ENCODE measurements around the gene IL25.
"Not testable (repeated sequence)": the region's sequence is repeated elsewhere in the genome, so short reads cannot be mapped to it uniquely, and the experiment has no call there.

IL25 gene

DNA sequence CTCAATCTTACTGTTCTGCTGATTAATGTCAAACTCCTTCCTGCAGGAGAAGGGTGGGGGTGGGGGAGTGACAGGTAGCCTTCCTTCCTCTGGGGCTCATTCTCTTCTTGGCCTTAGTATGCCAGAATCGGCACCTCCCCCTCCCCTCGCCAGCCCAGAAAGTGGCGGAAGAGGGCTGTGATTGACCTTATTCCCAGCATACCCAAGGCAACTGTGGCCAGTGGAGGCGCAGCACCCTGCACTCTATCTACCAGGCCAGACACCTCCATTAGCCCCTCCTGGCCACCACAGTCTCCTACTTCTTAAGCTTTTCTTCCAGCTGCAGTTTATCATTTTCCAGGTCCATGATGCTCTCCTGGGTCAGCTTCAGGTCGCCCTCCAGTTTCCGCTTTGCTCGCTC lies 20.0 kb downstream of the IL25 start:
- peaks cover 20% of the 10 kb centered on the region for H3K27me3 ChIP-seq
- TF ChIP-seq, protein P1, sequence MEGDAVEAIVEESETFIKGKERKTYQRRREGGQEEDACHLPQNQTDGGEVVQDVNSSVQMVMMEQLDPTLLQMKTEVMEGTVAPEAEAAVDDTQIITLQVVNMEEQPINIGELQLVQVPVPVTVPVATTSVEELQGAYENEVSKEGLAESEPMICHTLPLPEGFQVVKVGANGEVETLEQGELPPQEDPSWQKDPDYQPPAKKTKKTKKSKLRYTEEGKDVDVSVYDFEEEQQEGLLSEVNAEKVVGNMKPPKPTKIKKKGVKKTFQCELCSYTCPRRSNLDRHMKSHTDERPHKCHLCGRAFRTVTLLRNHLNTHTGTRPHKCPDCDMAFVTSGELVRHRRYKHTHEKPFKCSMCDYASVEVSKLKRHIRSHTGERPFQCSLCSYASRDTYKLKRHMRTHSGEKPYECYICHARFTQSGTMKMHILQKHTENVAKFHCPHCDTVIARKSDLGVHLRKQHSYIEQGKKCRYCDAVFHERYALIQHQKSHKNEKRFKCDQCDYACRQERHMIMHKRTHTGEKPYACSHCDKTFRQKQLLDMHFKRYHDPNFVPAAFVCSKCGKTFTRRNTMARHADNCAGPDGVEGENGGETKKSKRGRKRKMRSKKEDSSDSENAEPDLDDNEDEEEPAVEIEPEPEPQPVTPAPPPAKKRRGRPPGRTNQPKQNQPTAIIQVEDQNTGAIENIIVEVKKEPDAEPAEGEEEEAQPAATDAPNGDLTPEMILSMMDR (IDR thresholded peaks at IDR 0.05; ENCODE audit: low read depth, low read length), result no peak
- no peaks in the 10 kb centered on the region for H3K36me3 ChIP-seq
- H3K4me1 ChIP-seq, result no peaks in the 10 kb centered on the region
- H3K4me3 ChIP-seq (ENCODE audit: low read depth, low read length), result no peak overlapping the region
- H3K9me3 ChIP-seq, result no peaks in the 10 kb centered on the region
- DNase-seq, result no peak

DNA sequence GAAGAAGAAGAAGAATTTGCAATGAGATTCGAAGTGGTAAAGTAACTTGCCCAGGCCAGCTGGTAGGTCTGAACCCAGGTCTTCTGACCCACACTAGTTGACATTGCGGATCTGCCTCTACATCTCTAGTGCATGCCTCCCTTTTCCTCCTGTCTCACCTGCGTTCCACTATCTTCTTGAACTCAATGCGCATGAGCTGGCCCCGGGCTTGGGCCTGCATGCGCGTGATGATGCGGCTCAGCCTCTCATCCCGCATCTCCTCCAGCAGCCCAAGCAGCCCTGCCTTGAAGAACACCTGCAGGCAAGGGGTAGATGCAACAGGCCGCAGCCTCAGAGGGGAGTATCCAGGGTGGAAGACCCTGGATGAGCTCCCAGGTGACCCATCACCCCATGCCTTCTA lies 23.5 kb downstream of the IL25 start:
- Histone ChIP-seq H3K4me3 (ENCODE audit: low read depth, low read length) (no peak overlapping the region), H3K4me1 (no peaks in the 10 kb centered on the region), H3K36me3 (no peaks in the 10 kb centered on the region), H3K27me3 (peaks cover 14% of the 10 kb centered on the region; the same call in 1 of the 2 replicates), H3K9me3 (no peaks in the 10 kb centered on the region)
- TF ChIP-seq, protein P1 (IDR thresholded peaks at IDR 0.05; ENCODE audit: low read depth, low read length), result no peak
- no peak for DNase-seq

DNA sequence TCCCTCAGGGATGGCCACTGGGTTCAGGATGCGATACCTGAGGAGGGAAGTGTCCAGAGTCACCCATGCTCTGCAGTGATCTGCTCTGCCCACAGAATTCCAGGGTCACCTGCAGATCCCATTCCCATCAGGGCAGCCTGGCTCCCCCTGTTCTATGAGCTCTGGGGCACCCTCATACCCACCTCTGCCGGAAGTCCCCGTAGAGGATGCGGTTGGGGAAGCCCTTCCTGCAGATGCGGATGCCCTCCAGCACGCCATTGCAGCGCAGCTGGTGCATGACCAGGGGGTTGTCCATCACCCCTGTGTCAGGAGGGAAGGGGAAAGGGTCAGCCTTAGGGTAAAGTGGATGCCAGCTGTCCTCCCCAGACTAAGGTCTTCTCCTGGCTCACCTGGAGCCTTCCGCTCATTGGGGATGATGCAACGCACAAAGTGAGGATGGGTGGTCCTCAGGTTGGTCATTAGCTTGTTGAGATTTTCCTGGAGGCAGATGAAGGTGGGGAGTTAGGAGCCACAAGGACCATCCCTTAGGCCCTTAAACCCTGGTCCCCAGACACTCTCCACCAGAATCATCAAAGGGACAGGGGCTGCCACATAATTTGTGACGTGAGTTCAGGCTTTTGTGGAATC lies 24.3 kb downstream of the IL25 start:
- TF ChIP-seq, protein P1 (IDR thresholded peaks at IDR 0.05; ENCODE audit: low read depth, low read length), result no peak
- no peak for DNase-seq
- Histone ChIP-seq H3K4me1 (no peaks in the 10 kb centered on the region), H3K4me3 (ENCODE audit: low read depth, low read length) (no peak overlapping the region), H3K27me3 (peaks cover 9% of the 10 kb centered on the region), H3K9me3 (no peaks in the 10 kb centered on the region), H3K36me3 (no peaks in the 10 kb centered on the region)

DNA sequence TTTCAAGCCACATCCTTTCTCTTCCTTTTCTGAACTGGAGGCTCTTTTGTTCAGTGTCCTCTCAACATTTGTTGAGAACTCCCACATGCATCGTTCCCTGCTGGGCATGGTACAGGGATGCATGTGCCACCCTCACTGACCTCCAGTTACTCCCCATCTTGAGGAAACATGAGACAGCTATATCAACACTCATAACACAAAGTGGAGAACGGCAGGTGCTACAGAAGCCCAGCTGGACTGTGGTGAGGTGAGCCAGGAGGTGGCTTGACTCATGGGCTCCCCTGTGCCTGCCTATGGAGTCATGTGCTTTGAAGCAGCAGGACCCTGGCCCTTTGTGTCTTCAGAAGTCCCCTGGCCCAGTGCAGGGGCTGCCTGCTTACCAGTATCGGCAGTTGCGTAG lies 25.7 kb downstream of the IL25 start:
- TF ChIP-seq, protein P1 (IDR thresholded peaks at IDR 0.05; ENCODE audit: low read depth, low read length), result no peak
- Histone ChIP-seq H3K27me3 (peaks cover 15% of the 10 kb centered on the region), H3K4me1 (no peaks in the 10 kb centered on the region), H3K4me3 (ENCODE audit: low read depth, low read length) (no peak overlapping the region), H3K9me3 (no peaks in the 10 kb centered on the region), H3K36me3 (no peaks in the 10 kb centered on the region)
- no peak for DNase-seq

DNA sequence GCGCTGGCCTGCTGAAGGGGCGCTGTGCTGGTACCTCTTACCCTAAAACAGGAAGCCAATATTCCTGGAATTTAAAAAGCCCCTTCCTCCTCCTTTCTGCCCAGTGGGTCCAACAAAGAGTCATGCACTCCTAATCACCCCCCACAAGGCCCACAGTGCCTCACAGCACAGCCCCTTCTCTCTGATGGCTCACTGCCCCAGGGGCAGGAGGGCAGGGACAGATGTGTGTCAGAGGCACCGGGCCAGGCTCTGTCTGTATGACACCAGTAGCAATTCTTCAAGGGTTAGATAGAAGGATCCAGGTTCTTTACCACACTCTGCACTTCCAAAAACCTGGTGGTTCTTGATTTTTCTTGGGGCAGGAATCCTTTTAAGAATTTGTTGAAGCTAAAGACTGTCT lies 26.5 kb downstream of the IL25 start:
- H3K4me1 ChIP-seq, result no peaks in the 10 kb centered on the region
- TF ChIP-seq, protein P1 (IDR thresholded peaks at IDR 0.05; ENCODE audit: low read depth, low read length), result no peak
- H3K4me3 ChIP-seq (ENCODE audit: low read depth, low read length), result no peak overlapping the region
- no peaks in the 10 kb centered on the region for H3K36me3 ChIP-seq
- H3K27me3 ChIP-seq, result peaks cover 17% of the 10 kb centered on the region
- no peak for DNase-seq
- no peaks in the 10 kb centered on the region for H3K9me3 ChIP-seq

DNA sequence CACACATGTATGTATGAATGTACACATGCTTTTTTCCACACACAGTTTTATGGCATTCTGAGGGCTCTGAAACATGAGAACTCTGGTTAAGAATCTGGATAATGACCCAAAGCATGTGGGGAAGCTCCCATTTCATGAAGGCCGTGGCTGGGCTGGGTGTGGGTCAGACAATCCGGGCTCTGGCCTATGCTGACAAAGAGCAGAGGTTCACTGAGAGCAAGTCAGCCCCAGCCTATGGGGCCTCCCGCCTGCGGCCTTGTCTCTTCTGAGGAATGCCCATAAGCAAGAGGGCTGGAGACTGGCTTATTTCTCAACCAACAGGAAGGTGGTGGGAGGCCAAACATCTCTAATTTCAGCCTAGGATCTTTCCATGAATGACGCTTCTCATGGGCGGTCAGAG lies 27.0 kb downstream of the IL25 start:
- DNase-seq, result no peak
- Histone ChIP-seq H3K4me1 (no peaks in the 10 kb centered on the region), H3K9me3 (no peaks in the 10 kb centered on the region), H3K36me3 (no peaks in the 10 kb centered on the region), H3K4me3 (ENCODE audit: low read depth, low read length) (no peak overlapping the region), H3K27me3 (peaks cover 20% of the 10 kb centered on the region)
- TF ChIP-seq, protein P1 (IDR thresholded peaks at IDR 0.05; ENCODE audit: low read depth, low read length), result no peak

DNA sequence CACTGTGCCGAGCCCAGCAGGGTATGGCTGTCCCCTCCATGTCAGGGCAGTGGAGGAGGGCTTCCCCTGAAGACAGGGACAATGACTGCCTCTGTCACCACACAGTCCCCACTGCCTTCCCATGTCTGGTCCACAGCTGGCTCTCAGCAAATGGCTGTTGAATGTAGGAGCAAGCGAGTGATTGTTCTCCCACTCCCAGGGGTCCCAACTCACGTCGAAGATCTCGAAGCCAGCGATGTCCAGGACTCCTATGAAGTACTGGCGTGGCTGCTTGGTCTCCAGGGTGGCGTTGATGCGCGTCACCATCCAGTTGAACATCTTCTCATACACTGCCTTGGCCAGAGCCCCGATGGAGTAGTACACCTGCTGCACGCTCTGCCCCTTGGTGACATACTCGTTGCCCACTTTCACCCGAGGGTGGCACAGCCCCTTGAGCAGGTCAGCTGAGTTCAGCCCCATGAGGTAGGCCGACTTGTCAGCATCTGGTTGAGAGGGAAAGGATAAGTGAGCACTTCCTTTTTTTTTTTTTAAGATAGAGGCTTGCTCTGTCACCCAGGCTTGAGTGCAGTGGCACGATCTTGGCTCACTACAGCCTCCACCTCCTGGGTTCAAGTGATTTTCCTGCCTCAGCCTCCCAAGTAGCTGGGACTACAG lies 28.0 kb downstream of the IL25 start:
- H3K36me3 ChIP-seq; H3K9me3 ChIP-seq; H3K4me1 ChIP-seq; H3K4me3 ChIP-seq (ENCODE audit: low read depth, low read length); DNase-seq: not testable (repeated sequence)
- peaks cover 16% of the 10 kb centered on the region for H3K27me3 ChIP-seq

Measured in BE2C (cell line).